ENCODE data around the gene GALK1.

The GALK1 gene

GRCh38 chr17:75783803-75784472 lies 18.9 kb upstream of the GALK1 start:
- DNase-seq: peak; percentile 79

DNA sequence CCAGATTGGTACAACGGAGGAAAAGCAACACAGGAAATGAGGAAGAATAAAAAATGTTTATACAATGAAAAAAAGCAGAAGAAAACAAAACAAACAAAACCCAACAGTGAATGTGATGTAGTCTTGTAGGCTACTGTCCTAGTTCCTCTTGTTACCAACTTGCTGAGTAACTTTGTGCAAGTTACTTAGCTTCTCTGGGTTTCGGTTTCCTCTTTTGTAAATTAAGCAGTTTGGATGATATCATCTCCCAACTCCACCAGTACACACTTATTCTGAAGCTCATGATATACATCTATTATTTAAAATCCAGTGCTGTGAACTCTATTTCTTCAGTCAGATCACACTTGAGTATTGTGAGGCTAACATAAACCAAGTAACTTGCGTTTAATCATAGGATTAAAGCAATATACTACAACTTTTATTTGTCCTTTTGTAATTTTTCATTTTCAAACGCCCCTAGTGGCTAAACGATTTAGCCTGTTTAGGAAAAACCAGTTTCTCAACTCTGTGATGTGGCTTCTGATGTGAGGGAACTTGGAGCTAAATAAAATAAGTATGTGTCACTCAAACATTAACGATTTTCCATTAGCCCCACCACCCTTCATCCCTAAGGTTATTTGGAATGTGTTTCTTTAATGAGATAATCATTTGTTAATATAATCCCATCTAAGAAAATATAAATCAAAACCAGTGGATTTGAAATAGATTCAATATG lies 18.2 kb upstream of the GALK1 start:
- peak; percentile 92 for DNase-seq

- DNase-seq: no peak
Observed at GRCh38 chr17:75779987-75780889, 15.2 kb upstream of the GALK1 start.

DNA sequence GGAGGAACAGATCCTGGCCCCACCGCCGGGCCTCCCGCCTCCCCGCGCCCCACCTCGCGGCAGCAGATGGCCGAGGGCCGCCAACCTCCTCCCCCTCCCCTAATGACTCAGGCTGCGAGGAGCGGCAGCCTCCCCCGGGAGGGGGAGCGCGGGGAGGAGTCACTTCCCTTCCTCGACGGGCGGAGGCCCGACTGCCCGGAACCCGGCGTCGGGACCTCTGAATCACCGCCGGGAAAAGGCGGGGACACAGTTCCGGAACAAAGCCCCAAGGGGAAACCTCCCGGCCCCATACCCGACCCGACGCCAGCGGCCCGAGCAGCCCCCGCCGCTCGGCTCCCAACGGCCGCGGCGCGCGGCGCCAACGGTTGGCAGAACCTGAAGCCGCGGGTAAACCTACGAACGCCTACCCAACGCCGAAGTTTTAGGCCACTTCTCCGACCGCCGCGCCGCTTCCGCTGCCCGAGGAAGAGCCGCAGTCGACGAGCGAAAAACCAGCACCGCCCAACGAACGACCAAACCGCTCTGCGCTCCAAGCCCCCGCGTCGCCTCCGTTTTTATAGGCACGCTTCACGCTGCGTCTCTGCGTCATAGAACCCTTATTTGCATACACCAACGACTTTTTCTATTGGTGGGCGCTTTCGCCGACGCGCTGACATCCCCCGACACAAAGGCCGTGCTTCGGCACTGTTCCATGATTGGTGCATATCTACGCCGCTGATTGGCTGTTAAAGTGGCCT lies 14.4 kb upstream of the GALK1 start:
- peak; percentile 100 for DNase-seq

- peak; percentile 87 for DNase-seq
Observed at GRCh38 chr17:75778861-75779249, 13.9 kb upstream of the GALK1 start.

- peak; percentile 71 for DNase-seq
Observed at GRCh38 chr17:75778066-75778860, 13.3 kb upstream of the GALK1 start.

DNA sequence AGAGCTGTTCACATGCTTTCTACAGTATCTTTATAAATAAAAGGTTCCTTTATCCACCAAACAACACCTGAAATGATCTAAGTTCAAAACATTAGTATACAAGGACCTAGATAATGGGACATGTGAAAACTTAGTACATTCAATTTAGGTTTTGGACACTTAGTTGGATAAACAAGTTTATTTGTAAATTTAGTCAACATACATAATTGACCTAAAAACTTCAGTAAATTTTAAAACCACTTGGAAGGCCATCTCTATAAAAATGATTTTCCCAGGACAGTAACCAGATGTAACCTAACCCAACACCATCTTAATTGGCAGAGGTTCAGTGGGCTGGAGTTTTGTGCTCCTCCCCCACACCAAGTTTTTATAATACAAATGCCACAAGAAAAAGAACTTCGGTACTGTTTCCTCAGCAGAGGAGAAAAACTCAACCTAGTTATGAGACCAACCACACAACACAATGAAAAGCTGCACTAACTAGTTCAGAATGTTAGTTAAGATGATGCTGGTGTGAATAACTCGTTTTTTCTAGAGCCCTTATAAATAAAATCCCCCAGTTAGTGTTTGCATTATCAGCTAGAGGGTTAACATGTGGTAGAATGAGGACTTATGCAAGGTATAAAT lies 12.4 kb upstream of the GALK1 start:
- DNase-seq: no peak

DNA sequence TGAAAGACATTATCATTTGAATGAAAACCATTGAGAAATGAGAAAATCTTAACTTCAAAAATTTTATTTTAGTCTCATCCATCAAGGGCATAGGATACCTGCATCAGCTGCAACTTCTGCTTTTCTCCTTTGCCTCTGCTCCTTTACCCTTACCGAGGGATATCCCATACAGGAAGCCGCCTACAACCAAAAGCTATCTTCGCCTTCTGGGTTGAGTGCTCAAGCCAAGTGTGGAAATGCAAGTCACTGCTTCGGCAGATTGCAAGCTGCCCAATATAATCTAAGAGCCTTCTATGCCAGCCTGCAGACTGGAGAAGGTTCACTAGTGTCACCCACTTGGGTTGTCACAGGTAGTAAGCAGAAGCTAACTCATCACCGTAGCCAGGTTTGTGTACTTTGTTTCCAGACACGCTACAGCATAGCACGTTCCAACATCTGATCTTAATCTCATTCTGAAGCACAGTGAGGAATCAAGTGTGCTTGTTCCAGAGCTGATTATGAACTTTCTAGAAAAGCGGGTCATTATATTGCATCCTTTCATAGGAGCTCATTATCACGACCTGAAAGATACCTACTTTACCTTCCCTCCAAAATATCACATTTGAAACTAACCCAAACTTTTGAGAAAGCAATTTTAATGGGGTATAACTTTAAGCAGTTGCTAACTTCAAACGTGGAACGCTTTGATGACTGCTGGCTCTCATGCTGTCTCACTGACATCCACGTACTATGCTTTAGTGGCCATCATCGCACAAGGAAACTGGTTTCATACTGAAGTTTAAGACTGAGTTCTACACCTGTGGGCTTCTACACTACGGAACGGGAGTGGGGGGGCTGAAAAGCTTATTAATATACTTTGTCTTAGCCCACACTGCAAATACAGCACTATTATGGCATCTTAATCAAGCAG lies 11.6 kb upstream of the GALK1 start:
- DNase-seq: peak; percentile 86

- DNase-seq: peak; percentile 52
Observed at GRCh38 chr17:75774991-75775668, 10.1 kb upstream of the GALK1 start.

GRCh38 chr17:75774471-75774990 lies 9.5 kb upstream of the GALK1 start:
- no peak for DNase-seq

DNA sequence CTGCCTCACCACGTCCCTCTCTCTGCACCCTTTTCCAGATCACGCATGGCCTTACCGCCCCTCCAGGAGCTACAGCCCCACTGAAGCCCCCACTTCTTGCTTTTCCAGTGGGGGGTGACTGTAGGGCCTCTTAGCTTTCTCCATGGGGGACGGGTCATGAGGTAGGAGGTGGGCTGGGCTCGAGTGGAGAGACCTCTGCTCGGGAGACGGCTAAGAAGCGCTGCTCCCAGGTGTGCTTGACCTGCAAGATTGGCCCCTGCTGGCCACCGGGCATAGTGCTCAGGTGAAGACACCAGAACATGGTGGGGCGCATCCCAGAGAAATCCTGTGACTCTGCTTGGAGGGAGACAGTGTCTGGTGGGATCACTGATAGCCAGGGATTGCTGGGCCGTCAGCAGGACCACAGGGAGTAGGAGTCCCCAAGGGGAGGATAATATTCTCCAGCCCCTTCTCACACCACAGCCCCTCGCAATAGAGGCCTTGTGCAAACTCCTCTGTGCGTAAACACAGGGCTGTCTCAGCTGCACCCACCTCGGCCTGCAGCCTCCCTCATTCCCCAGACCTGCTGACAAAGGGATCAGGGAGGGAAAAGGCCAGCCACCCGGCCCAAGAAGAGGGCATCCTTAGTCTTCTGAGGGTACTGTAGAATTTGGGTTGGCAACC lies 8.9 kb upstream of the GALK1 start:
- peak; percentile 26 for DNase-seq

DNA sequence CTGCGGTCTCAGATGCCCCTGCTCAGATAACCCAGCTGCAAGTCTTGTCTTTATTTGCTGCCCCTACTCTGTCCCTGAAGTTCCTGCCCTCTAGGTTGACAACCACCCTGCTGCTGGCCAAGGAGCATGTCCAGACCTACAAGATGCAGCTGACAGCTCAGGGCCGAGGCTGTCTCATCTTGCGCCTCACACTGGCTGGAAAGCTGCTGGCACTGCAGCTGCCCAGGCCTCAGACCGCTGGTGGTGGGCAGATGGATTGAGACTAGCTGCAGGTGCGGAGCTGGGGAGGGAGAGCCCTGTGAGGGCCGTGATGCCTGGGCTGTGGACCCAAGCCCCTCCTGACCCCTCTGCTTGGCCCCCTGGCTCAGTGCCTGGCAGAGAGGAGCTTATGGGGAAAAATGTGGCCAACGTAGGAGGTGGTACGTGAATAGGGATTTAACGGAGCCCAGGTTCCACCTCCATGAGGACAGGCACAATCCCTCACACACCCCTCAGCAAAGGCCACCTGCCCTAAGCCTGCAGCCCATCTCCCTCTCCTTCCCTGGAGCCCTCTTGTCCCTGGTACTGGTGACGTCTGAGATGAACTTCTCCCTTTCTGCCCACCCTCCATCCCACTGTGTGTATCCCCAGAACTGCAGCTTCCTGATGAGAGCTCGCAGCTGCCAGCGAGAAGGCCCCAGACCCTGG lies 8.3 kb upstream of the GALK1 start:
- DNase-seq: peak; percentile 25

GRCh38 chr17:75771334-75772281 lies 6.6 kb upstream of the GALK1 start:
- DNase-seq: peak; percentile 73

DNA sequence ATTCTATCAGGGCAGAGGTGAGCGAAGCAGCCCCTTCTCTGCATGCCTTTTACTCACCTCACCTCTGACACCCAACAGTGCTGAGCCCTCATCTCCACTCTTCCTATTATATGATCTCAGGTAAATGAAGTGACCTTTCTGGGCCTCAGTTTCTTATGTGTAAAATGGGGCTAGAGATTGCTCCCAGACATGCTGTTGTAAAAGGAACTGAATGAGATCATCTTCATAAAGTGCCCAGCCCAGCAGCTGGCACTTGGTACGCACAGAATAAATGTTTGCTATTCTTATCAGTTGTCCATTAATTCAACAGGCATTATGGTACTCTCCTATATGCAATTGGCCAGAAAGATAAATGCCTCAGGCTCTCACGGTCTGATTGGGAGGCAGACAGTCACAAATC lies 4.5 kb upstream of the GALK1 start:
- peak; percentile 91 for DNase-seq

DNA sequence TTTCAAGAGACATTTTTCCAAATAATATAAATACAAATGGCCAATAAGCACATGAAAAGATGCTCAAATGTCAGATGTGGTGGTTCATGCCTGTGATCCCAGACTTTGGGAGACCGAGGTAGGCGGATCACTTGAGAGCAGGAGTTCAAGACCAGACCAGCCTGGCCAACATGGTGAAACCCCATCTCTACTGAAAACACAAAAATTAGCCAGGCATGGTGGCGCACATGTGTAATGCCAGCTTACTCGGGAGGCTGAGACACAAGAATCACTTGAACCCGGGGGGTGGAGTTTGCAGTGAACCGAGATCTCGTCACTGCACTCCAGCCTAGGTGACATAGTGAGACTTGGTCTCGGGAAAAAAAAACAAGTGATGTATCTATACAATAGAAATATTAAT lies 2.9 kb upstream of the GALK1 start:
- DNase-seq: no peak

- no peak for DNase-seq
Observed at GRCh38 chr17:75765981-75766380, 989 bp upstream of the GALK1 start.

- DNase-seq: no peak
Observed at GRCh38 chr17:75764417-75764710, 628 bp downstream of the GALK1 start.
